SIG-M5 (cell line): Measurements from ENCODE around the gene CEP120.

Source experiments
- DNase-seq: peaks from one replicate; lab custom pipeline; 2025; lab: John Stamatoyannopoulos, UW

Gene CEP120

DNA sequence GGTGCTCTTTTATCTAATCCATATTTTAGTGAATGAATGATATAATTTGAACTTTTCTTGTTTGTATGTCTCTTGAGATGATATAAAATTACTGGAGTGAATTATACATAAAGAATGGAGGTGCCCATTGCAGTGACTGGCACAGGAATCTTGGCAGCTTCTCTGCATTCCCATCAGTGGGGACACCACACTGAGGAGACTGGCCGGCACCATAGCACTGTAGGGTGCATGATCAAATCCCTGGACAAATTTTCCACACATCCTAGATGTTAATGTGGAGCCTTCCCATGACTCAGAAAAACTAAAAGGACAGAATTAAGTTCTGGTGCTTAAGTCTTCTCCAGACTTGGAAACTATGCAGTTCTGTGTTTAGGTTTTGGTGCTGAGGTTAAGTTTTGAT is 124.1 kb downstream of the CEP120 start:
- DNase-seq, result no peak

DNA sequence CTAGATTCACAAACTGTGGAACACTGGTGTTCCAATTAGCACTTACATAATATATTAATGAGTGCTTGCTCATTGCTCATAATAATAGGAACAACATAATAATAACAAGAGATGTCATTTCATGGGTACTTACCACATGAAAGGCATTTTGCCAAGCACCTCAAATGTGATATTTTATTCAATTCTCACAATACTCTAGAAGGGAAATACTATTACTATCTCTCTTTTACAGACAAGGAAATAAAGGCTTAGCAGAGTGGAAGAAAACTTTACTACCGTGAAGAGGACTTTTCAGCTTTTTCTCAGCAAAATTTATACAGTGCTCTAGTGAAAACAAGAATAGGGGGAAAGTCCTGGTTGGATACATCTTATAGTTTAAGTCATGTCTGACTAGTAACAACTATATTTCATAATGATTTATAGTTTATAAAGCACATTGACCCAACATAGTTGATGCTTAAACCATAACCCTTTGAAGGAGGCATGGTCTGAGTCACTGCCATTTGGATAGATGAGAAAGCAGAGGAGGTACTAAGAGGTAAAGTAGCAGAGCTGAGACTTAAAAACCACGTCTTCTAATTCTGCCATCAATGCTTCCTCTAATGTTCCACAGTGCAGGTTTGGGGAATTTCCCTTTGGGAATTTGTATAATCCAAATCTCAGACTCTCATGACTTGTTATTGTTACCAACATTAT is 124.7 kb downstream of the CEP120 start:
- no peak for DNase-seq

DNA sequence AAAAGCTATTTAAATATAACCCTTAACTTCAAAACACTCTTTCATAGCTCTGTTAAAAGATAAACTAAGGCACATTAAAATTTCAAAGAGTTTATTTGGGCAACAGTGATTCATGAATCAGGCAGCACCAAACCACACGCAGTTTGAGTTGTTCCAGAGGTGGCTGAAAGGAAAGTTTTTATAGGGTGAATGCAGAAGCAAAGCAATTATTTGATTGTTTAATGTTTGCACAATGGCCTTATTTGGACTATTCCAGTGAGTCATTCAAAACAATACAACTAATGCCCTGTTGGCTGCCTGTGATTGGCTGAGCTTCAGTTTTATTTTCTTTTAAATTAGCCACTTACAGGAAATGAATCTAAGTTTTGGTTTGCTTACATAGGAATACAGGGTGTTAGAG is 125.3 kb downstream of the CEP120 start:
- DNase-seq, result no peak

DNA sequence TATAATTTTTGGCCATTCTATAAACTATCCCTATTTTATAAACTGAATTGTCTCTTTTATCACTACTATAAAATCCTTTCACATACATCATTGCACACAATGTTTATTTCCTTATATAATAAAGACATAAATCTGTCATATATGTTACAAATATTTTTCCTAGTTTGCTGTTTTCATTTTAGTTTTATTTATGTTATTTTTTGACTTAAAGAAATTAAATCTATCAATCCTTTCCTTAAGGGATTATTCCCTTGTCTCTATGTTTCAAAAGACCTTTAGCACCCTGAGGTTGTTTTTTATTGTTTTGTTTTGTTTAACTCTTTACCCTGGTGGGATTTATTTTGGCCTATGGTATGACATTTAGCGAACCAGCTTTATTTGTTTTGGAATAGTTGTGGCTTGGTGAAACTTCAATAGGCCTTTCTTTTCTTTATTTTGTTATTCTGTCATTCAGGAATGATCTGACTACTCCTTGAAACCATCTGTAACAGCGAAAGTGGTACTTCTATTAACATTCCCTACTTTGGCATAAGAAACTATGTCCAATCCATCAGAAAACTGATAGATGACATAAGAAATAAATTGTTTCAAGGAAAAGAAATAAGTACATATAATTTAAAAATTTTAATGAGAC is 125.9 kb downstream of the CEP120 start:
- no peak for DNase-seq
